Choroid plexus epithelial cell (primary cell): Measurements from ENCODE around the gene FAM53B.

Experiments used
- DNase-seq: peaks from one replicate; pipeline ENCODE4 v3.0.0-alpha.2; 2010; ENCODE audit warnings: low read depth
- H3K4me3 ChIP-seq: 2 replicates; pipeline ENCODE4 v1.5.1; 2011; ENCODE audit warnings: low read depth, mild to moderate bottlenecking, control low read depth, low read length, moderate library complexity
- CTCF ChIP-seq: conservative IDR thresholded peaks from 2 replicates; pipeline ENCODE4 v1.5.1; 2011; ENCODE audit warnings: low read depth, mild to moderate bottlenecking, control low read depth, inconsistent platforms, low read length, moderate library complexity

The FAM53B gene

GRCh38 chr10:124688386-124688785 lies 55.8 kb downstream of the FAM53B start:
- TF ChIP-seq CTCF: no peak
- no peak overlapping the region for H3K4me3 ChIP-seq
- DNase-seq: no peak

GRCh38 chr10:124686707-124687376 lies 57.3 kb downstream of the FAM53B start:
- no peak for TF ChIP-seq CTCF
- H3K4me3 ChIP-seq: no peak overlapping the region
- no peak for DNase-seq

- no peak for TF ChIP-seq CTCF
- no peak for DNase-seq
- H3K4me3 ChIP-seq: no peak overlapping the region
These were observed 58.9 kb downstream of the FAM53B start for GRCh38 chr10:124685261-124685660.

- DNase-seq: no peak
- TF ChIP-seq CTCF: no peak
- H3K4me3 ChIP-seq: no peak overlapping the region
These were observed 60.4 kb downstream of the FAM53B start for GRCh38 chr10:124683814-124684213.

GRCh38 chr10:124681626-124682552 lies 62.3 kb downstream of the FAM53B start:
- DNase-seq: no peak
- H3K4me3 ChIP-seq: no peak overlapping the region
- no peak for TF ChIP-seq CTCF

- no peak overlapping the region for H3K4me3 ChIP-seq
- no peak for TF ChIP-seq CTCF
- no peak for DNase-seq
These were observed 63.1 kb downstream of the FAM53B start for GRCh38 chr10:124681091-124681490.

- no peak overlapping the region for H3K4me3 ChIP-seq
- DNase-seq: peak; percentile 60
- TF ChIP-seq CTCF: no peak
These were observed 63.5 kb downstream of the FAM53B start for GRCh38 chr10:124680675-124681074.
